K562 (cell line): Measurements from ENCODE around the gene SUFU. TPM values are rescaled to one million over a fixed set of nuclear protein-coding genes. Genes with fewer than 3 reads are reported as not detected.

Experiments
- ATAC-seq: fragments of 200-7000 bp; cut with Tn5 transposase; 3 replicates; pipeline ENCODE4 v1.9.1; 2020; ENCODE audit warnings: moderate library complexity
- BruUV-seq: library from RNA; stranded (reverse); fragments of 400-500 nt; replicated peaks from 2 replicates; lab custom pipeline; 2021; lab: Mats Ljungman, UMichigan
- CTCF ChIA-PET: fragments of 300-600 bp; formaldehyde crosslinking; extraction: SDS; loops from one replicate; lab custom pipeline; 2021; ENCODE audit warnings: low intra/inter-chr PET ratio; lab: Yijun Ruan, JAX
- POLR2A ChIA-PET: fragments of 300-600, 350-650 bp; sonication (Branson Sonifier 250); formaldehyde crosslinking; extraction: SDS; loops from one replicate; lab custom pipeline; 2021; ENCODE audit warnings: antibody characterized with exemption, inconsistent platforms; lab: Yijun Ruan, JAX
- DNase-seq, 4 experiments: peaks; one replicate each; pipeline versions ENCODE4 v3.0.0 to v3.0.0-alpha.2; 2011 to 2018; ENCODE audit warnings: low spot score in 3 of 4, mixed read lengths in 3 of 4; ENCODE audit errors: extremely low read depth in 1 of 4
- FAIRE-seq: peaks from 2 replicates; lab custom pipeline; 2011; peaks lifted over from hg19 to GRCh38; lab: Jason Lieb, UNC
- H2AFZ ChIP-seq: 2 replicates; pipeline ENCODE4 v1.6.0; 2011; ENCODE audit warnings: low read depth, low read length, control low read depth, inconsistent platforms
- H3K27ac ChIP-seq: fragments of 200-600 bp; 3 replicates; pipeline ENCODE4 v1.8.0; 2011; ENCODE audit warnings: low read depth, mild to moderate bottlenecking, control low read depth, inconsistent platforms, low read length, moderate library complexity, mixed read lengths; ENCODE audit errors: extremely low read depth
- H3K27me3 ChIP-seq, 2 experiments: fragments of 300-600 bp in 1 of 2; 2 replicates in 1 of 2; 3 replicates in 1 of 2; pipeline versions ENCODE4 v1.6.0 to v1.8.0; 2011; ENCODE audit warnings: inconsistent platforms in 2 of 2, low read length in 2 of 2, mild to moderate bottlenecking in 1 of 2, mixed read lengths in 1 of 2, moderate library complexity in 1 of 2; ENCODE audit not compliant: control insufficient read depth in 2 of 2, insufficient read depth in 2 of 2
- H3K36me3 ChIP-seq: fragments of 300-600 bp; 3 replicates; pipeline ENCODE4 v1.8.0; 2011; ENCODE audit warnings: mild to moderate bottlenecking, low read length, inconsistent platforms; ENCODE audit not compliant: control insufficient read depth, insufficient read depth
- H3K4me1 ChIP-seq, 2 experiments: fragments of 200-600 bp in 1 of 2; replicated peaks in 1 of 2; 2 replicates in 1 of 2; 3 replicates in 1 of 2; pipeline versions ENCODE4 v1.5.1 to v1.8.0; 2011; ENCODE audit warnings: inconsistent platforms in 2 of 2, low read length in 2 of 2, mild to moderate bottlenecking in 1 of 2, mixed read lengths in 1 of 2, moderate library complexity in 1 of 2; ENCODE audit not compliant: control insufficient read depth in 2 of 2, insufficient read depth in 2 of 2
- H3K4me2 ChIP-seq: 2 replicates; pipeline ENCODE4 v1.6.1; 2011; ENCODE audit warnings: low read length, control low read depth, inconsistent platforms, mixed read lengths; ENCODE audit not compliant: insufficient read depth
- H3K4me3 ChIP-seq: fragments of 200-600 bp; sonication (generic), shearing (Covaris generic); 2 replicates; pipeline ENCODE4 v1.5.1; 2016; ENCODE audit warnings: control low read depth, inconsistent platforms
- H3K79me2 ChIP-seq: fragments of 200-600 bp; 3 replicates; pipeline ENCODE4 v1.8.0; 2011; ENCODE audit warnings: low read length, inconsistent platforms; ENCODE audit not compliant: control insufficient read depth, insufficient read depth
- H3K9ac ChIP-seq, 2 experiments: 2 replicates each; pipeline versions ENCODE4 v1.6.0 to v1.6.1; 2011; ENCODE audit warnings: low read depth in 2 of 2, low read length in 2 of 2, control low read depth in 1 of 2, inconsistent platforms in 1 of 2, mild to moderate bottlenecking in 1 of 2, mixed read lengths in 1 of 2; ENCODE audit not compliant: insufficient read depth in 1 of 2
- H3K9me1 ChIP-seq: one replicate; pipeline ENCODE4 v1.6.0; 2011; ENCODE audit warnings: inconsistent platforms, mild to moderate bottlenecking, low read length, moderate library complexity; ENCODE audit not compliant: control insufficient read depth, insufficient read depth
- H3K9me3 ChIP-seq: replicated peaks from 2 replicates; pipeline ENCODE4 v1.5.1; 2011; ENCODE audit warnings: low read depth, low read length, inconsistent platforms; ENCODE audit not compliant: control insufficient read depth, insufficient read depth
- H4K20me1 ChIP-seq: replicated peaks from 2 replicates; pipeline ENCODE4 v1.6.1; 2011; ENCODE audit warnings: low read length, inconsistent platforms, mixed read lengths; ENCODE audit not compliant: control insufficient read depth, insufficient read depth
- CTCFL ChIP-seq: IDR thresholded peaks from 2 replicates; pipeline ENCODE4 v1.6.1; 2011; ENCODE audit warnings: borderline replicate concordance, low read depth, mild to moderate bottlenecking, moderate library complexity, low read length; ENCODE audit not compliant: insufficient read depth, poor library complexity, severe bottlenecking
- FOSL1 ChIP-seq: fragments of 200-800 bp; sonication (Bioruptor generic); conservative IDR thresholded peaks from 2 replicates; pipeline ENCODE4 v1.6.1; 2016; ENCODE audit warnings: missing genetic modification characterization, missing compliant biosample characterization
- ILK ChIP-seq: fragments of 450-650 bp; IDR thresholded peaks from 2 replicates; pipeline ENCODE4 v1.6.1; 2016; ENCODE audit warnings: missing genetic modification characterization, low read depth, mild to moderate bottlenecking, missing compliant biosample characterization, moderate library complexity, borderline replicate concordance
- PYGO2 ChIP-seq: fragments of 450-650 bp; IDR thresholded peaks from 2 replicates; pipeline ENCODE4 v1.6.1; 2016; ENCODE audit warnings: mild to moderate bottlenecking, missing genetic modification characterization, moderate library complexity, missing compliant biosample characterization
- SRF ChIP-seq, 2 experiments: fragments of 250-450, 450-650 bp in 1 of 2; sonication (Bioruptor Pico) in 1 of 2; sonication (generic) in 1 of 2; formaldehyde crosslinking; IDR thresholded peaks; 2 replicates each; pipeline versions ENCODE4 v1.5.0 to v1.5.1; 2020 to 2022; ENCODE audit warnings: mild to moderate bottlenecking in 1 of 2, missing genetic modification reagents in 1 of 2
- ZNF384 ChIP-seq: IDR thresholded peaks from 2 replicates; pipeline ENCODE4 v1.6.1; 2012; ENCODE audit warnings: low read depth, low read length, improper control_type of control experiment
- ZNF586 ChIP-seq: fragments of 450-650 bp; formaldehyde crosslinking; conservative IDR thresholded peaks from 2 replicates; pipeline ENCODE4 v1.4.0; 2020; ENCODE audit warnings: mild to moderate bottlenecking, moderate library complexity
- WGBS: fragments of 100-300 bp; shearing (Covaris generic); methylation state at CpG from one replicate; pipeline ENCODE4 v1.1.6; 2016; ENCODE audit warnings: low coverage, mixed read lengths; ENCODE audit not compliant: insufficient coverage; ENCODE audit errors: missing lambda C conversion rate; 5-methylcytosine and 5-hydroxymethylcytosine counted together
- in situ Hi-C: fragments of 300-500 bp; cut with MboI; formaldehyde crosslinking; loops from 4 replicates; pipeline ENCODE4 v1.15.0; 2018; ENCODE audit warnings: inconsistent platforms, mixed read lengths
- intact Hi-C: fragments of 100-400 bp; cut with micrococcal nuclease; formaldehyde crosslinking; loops from 2 replicates; pipeline ENCODE4 v1.14.2; 2022
- polyA plus RNA-seq, 8 experiments: library from polyadenylated mRNA; depleted of rRNA in 4 of 8; stranded (reverse) in 5 of 8; unstranded in 3 of 8; fragments of >200 nt; fragmentation: Nextera tagmentation in 2 of 8; fragmentation: Illumina TruSeq in 1 of 8; extraction: Ambion mirVana in 2 of 8; extraction: Trizol in 1 of 8; gene quantifications; 2 replicates each; pipeline versions ENCODE4 v1.2.1 to v1.2.3, GENCODE V29; 2011 to 2014; ENCODE audit warnings: inconsistent platforms in 1 of 8, missing spikeins in 1 of 8
- total RNA-seq, 7 experiments: library from RNA; depleted of rRNA in 6 of 7; stranded (reverse); fragments of >200 nt in 6 of 7; fragmentation: Illumina TruSeq in 2 of 7; extraction: Trizol in 2 of 7; gene quantifications; 2 replicates each; pipeline versions ENCODE4 v1.2.1 to v1.2.3, GENCODE V29; 2011 to 2021; ENCODE audit warnings: low replicate concordance in 1 of 7
- TF ChIP-seq, protein P1 (sequence below): sonication (generic); formaldehyde crosslinking; IDR thresholded peaks from 2 replicates; pipeline ENCODE4 v1.8.1; 2023; ENCODE audit warnings: mild to moderate bottlenecking, missing genetic modification reagents
- TF ChIP-seq, protein P2 (sequence below): fragments of 250-450 bp; sonication (Bioruptor Pico); IDR thresholded peaks from 2 replicates; pipeline ENCODE4 v1.4.0; 2020; ENCODE audit warnings: mild to moderate bottlenecking, moderate library complexity

The SUFU gene
- total and polyA plus RNA-seq, 9 of the 15 experiments (the other 6 are each of a cell fraction or from before 2014, with no cell fraction given): 0.59 to 6.3 (median 0.82) TPM

- TF ChIP-seq, protein P1, sequence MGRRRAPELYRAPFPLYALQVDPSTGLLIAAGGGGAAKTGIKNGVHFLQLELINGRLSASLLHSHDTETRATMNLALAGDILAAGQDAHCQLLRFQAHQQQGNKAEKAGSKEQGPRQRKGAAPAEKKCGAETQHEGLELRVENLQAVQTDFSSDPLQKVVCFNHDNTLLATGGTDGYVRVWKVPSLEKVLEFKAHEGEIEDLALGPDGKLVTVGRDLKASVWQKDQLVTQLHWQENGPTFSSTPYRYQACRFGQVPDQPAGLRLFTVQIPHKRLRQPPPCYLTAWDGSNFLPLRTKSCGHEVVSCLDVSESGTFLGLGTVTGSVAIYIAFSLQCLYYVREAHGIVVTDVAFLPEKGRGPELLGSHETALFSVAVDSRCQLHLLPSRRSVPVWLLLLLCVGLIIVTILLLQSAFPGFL (CRISPR knock-in tag): no peak
- TF ChIP-seq CTCFL: no peak
- no peak for TF ChIP-seq ILK (tag)
- TF ChIP-seq, all 486 proteins: peak for 0
Observed at GRCh38 chr10:102588875-102589274, 85.1 kb downstream of the SUFU start (continued).

DNA sequence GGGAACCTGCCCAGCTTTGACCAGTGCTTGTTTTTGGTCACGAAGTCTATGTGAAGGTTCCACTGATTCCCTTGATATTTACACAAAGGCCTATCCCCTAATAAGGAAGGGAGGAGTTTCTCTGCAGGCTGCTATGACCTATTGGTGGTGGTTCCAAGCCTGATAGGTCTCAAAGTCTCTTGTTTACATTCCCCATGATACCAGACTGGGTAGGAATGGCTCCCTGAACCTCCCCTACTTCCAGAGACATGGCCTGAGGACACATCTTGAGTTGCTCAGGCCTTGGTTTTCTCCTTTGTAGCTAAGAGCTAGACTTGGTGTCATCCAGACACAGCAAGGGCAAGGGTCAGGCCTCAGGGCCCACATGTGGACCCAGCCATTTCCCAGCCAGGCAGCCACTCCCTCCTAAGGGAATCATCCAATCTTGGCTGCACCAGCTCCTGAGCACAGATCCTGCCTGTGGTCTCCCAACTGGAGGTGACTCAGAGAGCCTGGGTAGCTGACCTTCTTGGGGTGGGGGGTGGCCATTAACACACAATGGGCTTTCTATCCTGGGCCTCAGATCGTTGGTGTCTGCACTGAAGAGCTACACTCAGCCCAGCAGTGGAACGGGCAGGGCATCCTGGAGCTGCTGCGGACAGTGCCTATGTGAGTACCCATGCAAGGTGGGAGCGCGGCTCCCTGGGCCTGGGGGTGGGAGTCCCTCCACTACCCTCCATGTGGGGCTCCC is 89.5 kb downstream of the SUFU start:
- H3K9ac ChIP-seq: peak overlapping the region in 1 of 2 experiments; percentile 58; a peak in 2 of 4 replicates

More for the DNA sequence above, 89.5 kb downstream of the SUFU start:
- H2AFZ ChIP-seq: 0 out of 2 replicates have a peak overlapping the region, but pooled peaks have one; percentile 2
- FAIRE-seq (peak; percentile 60), DNase-seq (peak in 3 of 4 experiments; percentile 15 to 43 (median 24)), ATAC-seq (no peak)
- intact Hi-C loops (no loop called here), in situ Hi-C loops (loop anchor here (25.0 kb wide), 2 partner anchors 206 to 356 kb away; partner anchors contain the start of genes ELOVL3, GBF1, NFKB2 and PITX3)
- H3K4me3 ChIP-seq: no peak overlapping the region
- H3K36me3 ChIP-seq: no peaks in the 10 kb centered on the region; the same call in 2 of the 3 replicates
- H3K27me3 ChIP-seq: no peaks in the 10 kb centered on the region
- BruUV-seq: no TSS peak
- H3K27ac ChIP-seq: no peak overlapping the region; the same call in 2 of the 3 replicates
- H4K20me1 ChIP-seq: no peaks in the 10 kb centered on the region
- no peaks in the 10 kb centered on the region for H3K9me1 ChIP-seq
- WGBS: 83% methylated on average over 5 of the region's 6 CpGs
- H3K9me3 ChIP-seq: no peaks in the 10 kb centered on the region
- no peak overlapping the region for H3K4me2 ChIP-seq
- H3K4me1 ChIP-seq: peaks cover 8 to 10% of the 10 kb centered on the region in 2 experiments; a peak in 3 of 5 replicates
- TF ChIP-seq, protein P2, sequence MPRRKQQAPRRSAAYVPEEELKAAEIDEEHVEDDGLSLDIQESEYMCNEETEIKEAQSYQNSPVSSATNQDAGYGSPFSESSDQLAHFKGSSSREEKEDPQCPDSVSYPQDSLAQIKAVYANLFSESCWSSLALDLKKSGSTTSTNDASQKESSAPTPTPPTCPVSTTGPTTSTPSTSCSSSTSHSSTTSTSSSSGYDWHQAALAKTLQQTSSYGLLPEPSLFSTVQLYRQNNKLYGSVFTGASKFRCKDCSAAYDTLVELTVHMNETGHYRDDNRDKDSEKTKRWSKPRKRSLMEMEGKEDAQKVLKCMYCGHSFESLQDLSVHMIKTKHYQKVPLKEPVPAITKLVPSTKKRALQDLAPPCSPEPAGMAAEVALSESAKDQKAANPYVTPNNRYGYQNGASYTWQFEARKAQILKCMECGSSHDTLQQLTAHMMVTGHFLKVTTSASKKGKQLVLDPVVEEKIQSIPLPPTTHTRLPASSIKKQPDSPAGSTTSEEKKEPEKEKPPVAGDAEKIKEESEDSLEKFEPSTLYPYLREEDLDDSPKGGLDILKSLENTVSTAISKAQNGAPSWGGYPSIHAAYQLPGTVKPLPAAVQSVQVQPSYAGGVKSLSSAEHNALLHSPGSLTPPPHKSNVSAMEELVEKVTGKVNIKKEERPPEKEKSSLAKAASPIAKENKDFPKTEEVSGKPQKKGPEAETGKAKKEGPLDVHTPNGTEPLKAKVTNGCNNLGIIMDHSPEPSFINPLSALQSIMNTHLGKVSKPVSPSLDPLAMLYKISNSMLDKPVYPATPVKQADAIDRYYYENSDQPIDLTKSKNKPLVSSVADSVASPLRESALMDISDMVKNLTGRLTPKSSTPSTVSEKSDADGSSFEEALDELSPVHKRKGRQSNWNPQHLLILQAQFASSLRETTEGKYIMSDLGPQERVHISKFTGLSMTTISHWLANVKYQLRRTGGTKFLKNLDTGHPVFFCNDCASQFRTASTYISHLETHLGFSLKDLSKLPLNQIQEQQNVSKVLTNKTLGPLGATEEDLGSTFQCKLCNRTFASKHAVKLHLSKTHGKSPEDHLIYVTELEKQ (CRISPR knock-in tag): no peak
- TF ChIP-seq SRF (CRISPR knock-in tag; IDR thresholded peaks at IDR 0.05): peak in 1 of 2 experiments; percentile 69; a peak in 1 of 4 replicates
- peak; percentile 31; the same call in 1 of the 2 replicates for TF ChIP-seq FOSL1
- TF ChIP-seq PYGO2: no peak
- no peak for TF ChIP-seq ZNF384
- no peak for TF ChIP-seq ZNF586
- TF ChIP-seq, all 486 proteins: peak for 2
- no peaks in the 10 kb centered on the region for H3K79me2 ChIP-seq
- CTCF ChIA-PET: no interaction called here
- POLR2A ChIA-PET: interaction anchor here (0.6 kb wide), 2 partner anchors 41 to 51 kb away, joined by 3 to 4 read pairs; partner anchors contain the start of gene TRIM8
